Adrenal gland (tissue), 5 donors: ENCODE data around the gene PRKCSH.

ENCODE experiments used
- POLR2A ChIP-seq, 2 donors: fragments of 450-650 bp; IDR thresholded peaks; one replicate each; pipeline ENCODE4 v1.6.1; 2017; ENCODE audit warnings: antibody characterized with exemption in 2 of 2, mild to moderate bottlenecking in 2 of 2, moderate library complexity in 1 of 2
- TF ChIP-seq, protein P1 (sequence below), 6 experiments: fragments of 450-650 bp in 4 of 6; fragments of 200-600 bp in 2 of 6; sonication (generic) in 1 of 6; IDR thresholded peaks; 1 replicate in 5 of 6; 2 replicates in 1 of 6; pipeline versions ENCODE4 v1.5.1 to v1.8.0; 2016 to 2021; ENCODE audit warnings: antibody characterized with exemption in 6 of 6, mild to moderate bottlenecking in 2 of 6, moderate library complexity in 1 of 6
- donor health status: DM: no; HTN: no; CAD: no.

DNA sequence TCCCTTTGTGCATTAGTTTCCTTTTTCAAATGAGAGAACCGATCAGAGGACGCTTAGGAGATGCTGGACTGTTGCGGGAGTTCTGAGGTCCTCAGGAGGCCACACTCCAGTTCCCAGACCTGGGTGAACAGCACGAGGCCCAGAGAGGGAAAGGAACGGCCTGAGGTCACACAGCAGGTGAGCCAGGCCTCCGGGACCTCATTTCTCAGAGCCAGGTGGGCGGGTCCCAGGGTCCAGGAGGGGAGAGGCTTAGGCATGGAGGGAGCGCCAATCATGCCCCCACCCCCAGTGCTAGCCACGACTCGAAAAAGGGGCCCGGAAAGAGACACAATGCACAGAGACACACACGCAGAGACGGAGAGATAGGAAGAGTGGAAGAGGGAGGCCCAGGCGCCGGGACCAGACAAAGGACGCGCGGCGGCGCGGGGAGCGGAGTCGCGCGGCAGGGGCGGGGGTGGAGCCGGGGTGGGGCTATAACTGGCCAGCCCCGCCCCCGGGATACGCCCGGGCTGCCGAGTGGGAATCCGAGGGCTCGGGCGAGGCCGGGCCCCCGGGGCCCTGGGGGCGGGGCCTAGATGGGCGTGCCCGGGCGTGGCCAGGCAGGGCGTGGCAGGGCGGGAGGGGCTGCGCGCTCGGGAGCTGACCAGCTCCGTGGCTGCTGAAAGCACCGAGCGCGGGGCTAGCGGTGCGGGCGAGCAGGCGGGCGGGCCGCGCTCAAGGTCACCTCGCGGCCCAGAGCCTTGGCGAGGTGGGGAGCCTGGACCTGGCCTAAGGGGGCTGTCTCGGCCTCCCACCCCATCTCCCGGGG is 43.9 kb downstream of the PRKCSH start:
- TF ChIP-seq, protein P1, sequence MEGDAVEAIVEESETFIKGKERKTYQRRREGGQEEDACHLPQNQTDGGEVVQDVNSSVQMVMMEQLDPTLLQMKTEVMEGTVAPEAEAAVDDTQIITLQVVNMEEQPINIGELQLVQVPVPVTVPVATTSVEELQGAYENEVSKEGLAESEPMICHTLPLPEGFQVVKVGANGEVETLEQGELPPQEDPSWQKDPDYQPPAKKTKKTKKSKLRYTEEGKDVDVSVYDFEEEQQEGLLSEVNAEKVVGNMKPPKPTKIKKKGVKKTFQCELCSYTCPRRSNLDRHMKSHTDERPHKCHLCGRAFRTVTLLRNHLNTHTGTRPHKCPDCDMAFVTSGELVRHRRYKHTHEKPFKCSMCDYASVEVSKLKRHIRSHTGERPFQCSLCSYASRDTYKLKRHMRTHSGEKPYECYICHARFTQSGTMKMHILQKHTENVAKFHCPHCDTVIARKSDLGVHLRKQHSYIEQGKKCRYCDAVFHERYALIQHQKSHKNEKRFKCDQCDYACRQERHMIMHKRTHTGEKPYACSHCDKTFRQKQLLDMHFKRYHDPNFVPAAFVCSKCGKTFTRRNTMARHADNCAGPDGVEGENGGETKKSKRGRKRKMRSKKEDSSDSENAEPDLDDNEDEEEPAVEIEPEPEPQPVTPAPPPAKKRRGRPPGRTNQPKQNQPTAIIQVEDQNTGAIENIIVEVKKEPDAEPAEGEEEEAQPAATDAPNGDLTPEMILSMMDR (IDR thresholded peaks at IDR 0.05): no peak
- TF ChIP-seq POLR2A (IDR thresholded peaks at IDR 0.05): no peak
